Measurements from ENCODE around the gene TMEM198.

TMEM198 gene

GRCh38 chr2:219526320-219527075 is 17.3 kb upstream of the TMEM198 start:
- no peak for DNase-seq

DNA sequence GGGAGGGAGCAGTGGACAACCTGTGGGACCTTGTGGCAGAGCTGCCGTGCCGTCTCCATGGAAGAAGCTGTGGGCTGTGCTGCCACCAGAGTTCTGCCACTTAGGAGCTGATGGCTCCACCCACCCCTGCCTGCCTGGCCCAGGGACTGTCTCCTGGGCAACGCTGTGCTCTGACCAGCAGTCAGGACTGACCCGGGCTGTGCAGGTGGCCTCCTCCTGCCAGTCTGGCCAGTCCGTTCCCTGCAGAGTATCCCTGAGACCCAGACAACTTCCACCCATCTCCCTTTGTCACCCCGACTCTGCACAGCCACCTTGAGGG is 16.8 kb upstream of the TMEM198 start:
- peak; percentile 25 for DNase-seq

- DNase-seq = no peak
These were observed 16.4 kb upstream of the TMEM198 start for GRCh38 chr2:219527472-219527871.

- peak; percentile 47 for DNase-seq
These were observed 13.5 kb upstream of the TMEM198 start for GRCh38 chr2:219530048-219530963.

DNA sequence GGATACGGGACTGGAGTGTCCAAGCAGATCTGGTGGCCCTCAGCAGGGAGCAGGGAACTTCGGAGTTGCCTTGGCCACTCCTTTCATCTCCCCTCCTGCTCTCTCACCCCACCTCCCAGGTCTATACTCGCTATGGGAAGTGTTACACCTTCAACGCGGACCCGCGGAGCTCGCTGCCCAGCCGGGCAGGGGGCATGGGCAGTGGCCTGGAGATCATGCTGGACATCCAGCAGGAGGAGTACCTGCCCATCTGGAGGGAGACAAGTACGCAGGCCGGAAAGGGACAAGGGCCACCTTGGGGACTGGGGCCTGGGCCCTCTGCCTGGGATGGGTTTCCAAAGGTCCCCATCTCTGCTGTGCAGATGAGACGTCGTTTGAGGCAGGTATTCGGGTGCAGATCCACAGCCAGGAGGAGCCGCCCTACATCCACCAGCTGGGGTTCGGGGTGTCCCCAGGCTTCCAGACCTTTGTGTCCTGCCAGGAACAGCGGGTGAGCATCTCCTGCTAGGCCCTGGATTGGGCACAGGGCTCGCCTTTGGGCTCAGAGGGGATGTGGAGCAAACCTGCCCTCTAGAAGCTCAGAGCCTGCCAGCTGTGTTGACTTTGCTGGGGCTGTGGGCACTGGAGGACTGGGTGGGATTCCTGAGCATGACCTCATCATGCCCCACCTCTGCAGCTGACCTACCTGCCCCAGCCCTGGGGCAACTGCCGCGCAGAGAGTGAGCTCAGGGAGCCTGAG is 12.0 kb upstream of the TMEM198 start:
- DNase-seq = no peak

DNA sequence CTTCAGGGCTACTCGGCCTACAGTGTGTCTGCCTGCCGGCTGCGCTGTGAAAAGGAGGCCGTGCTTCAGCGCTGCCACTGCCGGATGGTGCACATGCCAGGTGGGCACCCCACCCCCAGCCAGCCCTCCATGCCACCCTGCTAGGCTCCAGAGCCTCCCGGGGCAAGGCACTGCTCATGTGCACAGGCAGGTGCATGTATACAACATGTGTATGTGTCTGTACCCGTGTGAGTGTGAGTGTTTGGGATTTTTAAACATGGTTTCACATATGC is 11.5 kb upstream of the TMEM198 start:
- no peak for DNase-seq

- DNase-seq = no peak
These were observed 9.7 kb upstream of the TMEM198 start for GRCh38 chr2:219533930-219534661.

DNA sequence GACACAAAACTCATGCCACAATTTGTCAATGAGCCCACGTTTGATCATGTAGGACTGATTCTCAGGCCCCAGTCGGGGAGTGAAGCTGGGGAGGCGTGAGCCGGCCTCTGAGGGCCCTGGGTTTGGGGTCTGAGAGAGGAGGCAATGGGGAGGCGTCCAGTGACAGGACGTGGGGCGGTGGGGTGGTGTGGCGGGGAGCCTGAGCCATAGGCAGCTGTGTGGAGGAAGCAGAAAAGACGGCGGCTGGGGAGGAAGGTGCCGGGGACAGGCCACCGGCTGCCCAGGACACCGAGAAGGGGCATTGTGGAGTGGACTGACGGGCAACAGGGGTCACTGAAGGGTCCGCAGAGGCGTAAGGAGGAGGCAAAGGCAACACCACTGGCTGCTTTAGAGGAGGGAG is 7.4 kb upstream of the TMEM198 start:
- DNase-seq = no peak

DNA sequence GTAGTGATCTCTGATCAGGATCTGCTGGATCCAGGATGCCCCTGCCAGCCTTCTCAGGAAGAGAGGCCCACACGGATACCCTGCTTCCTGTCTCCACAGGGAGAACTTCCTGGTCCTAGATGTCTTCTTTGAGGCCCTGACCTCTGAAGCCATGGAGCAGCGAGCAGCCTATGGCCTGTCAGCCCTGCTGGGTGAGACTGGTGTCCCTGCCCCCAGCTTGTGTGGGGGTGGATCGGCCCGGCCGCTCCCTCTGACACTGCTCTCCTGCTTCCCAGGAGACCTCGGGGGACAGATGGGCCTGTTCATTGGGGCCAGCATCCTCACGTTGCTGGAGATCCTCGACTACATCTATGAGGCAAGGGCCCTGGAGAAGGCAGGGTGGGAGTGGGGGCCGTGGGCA is 6.9 kb upstream of the TMEM198 start:
- DNase-seq = no peak

- DNase-seq = no peak
These were observed 6.0 kb upstream of the TMEM198 start for GRCh38 chr2:219537657-219538488.

GRCh38 chr2:219538504-219538951 is 5.3 kb upstream of the TMEM198 start:
- no peak for DNase-seq

DNA sequence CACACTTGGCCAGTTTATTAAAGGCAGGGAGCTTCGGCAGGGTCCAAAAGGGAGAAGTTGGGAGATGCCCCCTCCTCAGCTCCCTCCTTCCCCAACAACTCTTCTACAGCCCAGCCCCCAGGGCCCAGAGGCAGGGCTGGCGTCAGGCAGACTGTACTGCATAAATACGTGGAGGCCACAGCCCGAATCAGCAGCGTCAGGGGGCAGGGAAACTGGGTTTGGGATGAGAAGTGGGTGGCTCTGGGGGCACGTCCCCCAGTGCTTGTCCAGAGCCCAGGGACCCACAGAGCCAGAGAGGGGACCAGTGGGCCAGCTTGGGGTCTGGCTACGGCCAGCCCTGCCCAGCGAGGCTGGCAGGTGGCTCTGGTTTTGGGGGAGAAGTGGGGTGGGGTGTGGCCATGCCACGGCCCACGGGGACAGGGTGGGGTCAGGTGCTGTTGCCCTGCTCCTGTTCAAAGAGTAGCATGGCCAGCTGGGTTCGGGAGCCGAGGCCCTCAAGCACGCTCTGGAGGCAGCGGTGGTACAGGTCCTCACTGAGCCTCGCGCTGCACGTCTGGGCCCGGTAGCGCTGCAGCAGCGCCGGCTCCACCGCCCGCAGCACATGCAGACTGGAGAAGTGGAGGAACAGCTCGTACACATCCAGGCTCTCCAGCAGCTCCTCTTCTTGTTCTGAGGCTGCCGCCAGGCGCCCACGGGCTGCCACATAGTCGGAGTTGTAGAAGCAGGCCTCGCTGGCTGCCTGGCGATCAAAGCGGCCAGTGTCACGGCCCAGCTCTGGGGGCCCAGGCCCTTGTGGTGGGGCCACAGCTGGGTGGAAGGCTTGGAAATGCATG is 4.7 kb upstream of the TMEM198 start:
- no peak for DNase-seq

GRCh38 chr2:219539926-219540678 is 3.7 kb upstream of the TMEM198 start:
- DNase-seq = no peak

DNA sequence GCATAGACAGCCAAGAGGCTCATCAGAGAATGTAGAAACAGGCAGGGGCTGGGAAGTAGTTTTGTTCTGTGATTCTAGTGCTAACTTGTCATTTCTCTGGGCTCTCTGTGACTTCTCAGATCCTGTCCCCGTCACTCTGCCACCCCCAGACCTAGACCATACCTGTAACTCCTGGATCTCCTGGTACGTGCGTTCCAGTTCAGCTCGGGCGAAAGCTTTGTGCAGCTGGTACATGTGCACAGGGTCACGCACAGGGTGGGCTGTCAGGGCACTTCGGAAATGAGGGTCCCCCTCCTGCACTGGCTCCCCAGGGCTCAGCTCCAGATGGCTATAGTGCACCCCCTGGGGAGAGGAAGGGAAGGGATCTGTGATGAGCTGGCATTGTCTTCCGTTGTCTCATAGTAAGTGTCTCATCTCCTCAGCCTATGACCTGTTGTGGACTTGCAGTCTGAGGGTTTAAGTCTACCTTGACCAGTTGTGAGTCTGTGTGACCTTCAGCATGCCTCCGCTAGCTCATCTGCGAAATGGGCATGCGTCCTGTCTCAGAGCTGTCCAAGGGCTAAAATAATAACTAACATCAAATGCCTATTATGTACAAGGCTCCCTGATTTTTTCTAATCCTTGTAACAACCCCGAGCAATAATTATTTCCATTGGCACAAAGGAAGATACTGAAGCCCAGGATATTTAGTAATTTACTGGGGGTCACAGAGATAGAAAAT is 2.9 kb upstream of the TMEM198 start:
- DNase-seq = no peak

DNA sequence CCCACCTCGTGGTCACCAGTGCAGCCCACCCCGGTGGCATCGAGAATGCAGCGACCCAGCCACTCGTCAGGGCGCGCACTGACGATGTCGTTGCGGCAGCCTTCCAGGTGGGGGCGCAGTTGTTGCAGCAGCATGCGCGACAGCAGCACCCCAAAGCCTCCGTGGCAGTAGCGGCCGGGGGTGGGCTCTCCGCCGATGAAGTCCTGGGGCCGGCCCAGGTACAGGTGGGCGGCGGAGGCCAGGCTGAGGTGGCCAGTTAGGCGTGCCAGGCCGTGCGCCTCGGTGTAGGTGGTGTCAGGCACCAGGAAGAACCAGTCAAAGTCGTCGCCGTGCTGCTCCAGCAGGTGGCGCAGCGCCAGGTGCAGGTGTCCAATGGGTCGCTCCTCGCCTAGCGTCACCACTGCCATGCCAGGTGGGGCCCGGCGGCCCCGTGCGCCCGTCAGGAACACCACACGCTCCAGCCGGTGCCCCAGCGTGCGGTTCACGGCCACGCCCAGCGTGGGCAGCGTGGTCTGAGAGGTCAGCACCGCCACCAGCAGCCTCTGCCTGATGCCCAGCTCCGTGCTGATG is 2.1 kb upstream of the TMEM198 start:
- peak; percentile 72 for DNase-seq

GRCh38 chr2:219542931-219543595 is 765 bp upstream of the TMEM198 start:
- DNase-seq = no peak

GRCh38 chr2:219544567-219544966 is 739 bp downstream of the TMEM198 start:
- no peak for DNase-seq

- no peak for DNase-seq
These were observed 1.6 kb downstream of the TMEM198 start for GRCh38 chr2:219545295-219545942.
